Measurements from ENCODE around the gene NIT1. TPM values are rescaled to one million over a fixed set of nuclear protein-coding genes. Genes with fewer than 3 reads are reported as not detected.
A peak's percentile ranks its signal among the peaks of the same experiment; 100 is the strongest.

Gene NIT1
- total and polyA plus RNA-seq, 10 of the 15 experiments (the other 5 are each of a cell fraction or from before 2014, with no cell fraction given): 19.2 to 54.4 (median 28.3) TPM

DNA sequence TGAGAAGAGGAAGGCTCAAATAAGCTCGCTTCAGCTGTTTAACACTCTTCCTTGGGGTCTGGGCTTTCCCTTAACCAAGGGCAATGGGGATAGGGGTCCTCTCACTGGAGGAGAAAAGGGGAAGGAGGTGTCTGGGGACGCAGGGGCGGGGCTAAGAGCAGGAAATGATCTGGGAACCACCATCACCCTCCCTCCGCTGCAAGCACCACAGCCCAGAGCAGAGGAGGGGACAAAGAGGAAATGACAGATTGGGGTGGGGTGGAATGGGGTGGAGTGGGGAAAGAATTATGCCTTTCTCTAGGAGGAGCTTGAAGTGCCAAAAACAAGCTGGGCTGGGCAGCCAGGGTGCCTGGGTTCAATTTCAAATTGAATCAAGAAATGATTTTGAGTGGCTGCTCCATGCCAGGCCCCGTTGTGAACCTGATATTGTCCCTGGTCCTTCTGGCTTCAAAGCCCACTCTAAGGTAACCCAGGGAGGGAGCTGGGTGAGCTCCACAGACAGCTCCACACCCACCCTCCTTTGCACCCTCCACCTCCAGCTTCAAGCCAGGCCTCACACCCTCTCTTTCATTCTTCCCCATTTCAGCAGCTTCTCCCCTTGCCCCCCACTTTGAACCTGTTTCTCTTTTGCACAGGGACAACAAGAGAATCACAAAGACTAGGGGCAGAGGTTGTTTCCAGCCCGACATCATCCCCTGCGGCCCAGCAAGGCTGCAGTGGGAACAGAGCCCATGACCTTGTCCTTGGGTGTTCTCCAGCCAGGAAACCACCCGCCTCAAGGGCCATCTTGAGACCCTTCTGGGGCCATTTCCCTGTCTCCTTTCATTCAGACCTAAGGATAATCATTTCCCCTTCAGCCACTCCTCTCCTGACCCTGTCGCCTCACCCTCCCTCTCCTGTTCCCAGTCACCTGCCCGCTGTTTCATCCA, 49.3 kb upstream of the NIT1 start (continued):
- TF ChIP-seq NFYB (IDR thresholded peaks at IDR 0.05; ENCODE audit: insufficient read depth, low read depth, low read length) (no peak), ZNF384 (IDR thresholded peaks at IDR 0.05; ENCODE audit: borderline replicate concordance, low read depth, low read length) (no peak), IRF4 (IDR thresholded peaks at IDR 0.05; ENCODE audit: low read depth, low read length) (no peak), TAF1 (IDR thresholded peaks at IDR 0.05; ENCODE audit: borderline replicate concordance, low read depth, low read length) (no peak; the same call in 1 of the 2 replicates), BRCA1 (IDR thresholded peaks at IDR 0.05; ENCODE audit: low read depth, low read length) (no peak), ASH2L (IDR thresholded peaks at IDR 0.05; ENCODE audit: borderline replicate concordance, low read depth) (no peak), SPI1 (IDR thresholded peaks at IDR 0.05; ENCODE audit: borderline replicate concordance, insufficient read depth, low read depth, low read length) (peak; percentile 69), ZSCAN29 (IDR thresholded peaks at IDR 0.05) (no peak), POU2F2 (IDR thresholded peaks at IDR 0.05; ENCODE audit: borderline replicate concordance, low read depth, low read length) (peak; percentile 44; the same call in 2 of the 3 replicates), IKZF2 (IDR thresholded peaks at IDR 0.05) (peak; percentile 49 to 71; a peak in 3 of 4 replicates), ZNF217 (IDR thresholded peaks at IDR 0.05) (no peak), ZBTB40 (IDR thresholded peaks at IDR 0.05; ENCODE audit: borderline replicate concordance) (peak; percentile 66; the same call in 1 of the 2 replicates), WRNIP1 (IDR thresholded peaks at IDR 0.05; ENCODE audit: borderline replicate concordance, low read depth, low read length) (no peak), PAX5 (IDR thresholded peaks at IDR 0.05; ENCODE audit: borderline replicate concordance, low read depth, low read length) (peak; percentile 19; the same call in 1 of the 2 replicates), ZNF592 (IDR thresholded peaks at IDR 0.05) (no peak), CBX5 (IDR thresholded peaks at IDR 0.05; ENCODE audit: low read depth) (no peak), EGR1 (IDR thresholded peaks at IDR 0.05; ENCODE audit: borderline replicate concordance in 1 of 2, low read depth in 2 of 2, low read length in 2 of 2) (0 out of 3 replicates have a peak, but pooled peaks of 1 of the 2 experiments have one; percentile 5), NFXL1 (IDR thresholded peaks at IDR 0.05; ENCODE audit: borderline replicate concordance) (no peak)
- TF ChIP-seq, protein P1, sequence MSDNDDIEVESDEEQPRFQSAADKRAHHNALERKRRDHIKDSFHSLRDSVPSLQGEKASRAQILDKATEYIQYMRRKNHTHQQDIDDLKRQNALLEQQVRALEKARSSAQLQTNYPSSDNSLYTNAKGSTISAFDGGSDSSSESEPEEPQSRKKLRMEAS (IDR thresholded peaks at IDR 0.05; ENCODE audit: low read depth, low read length): no peak

Measured in GM12878 (cell line).